H9 (cell line): ENCODE measurements around the gene YAP1. TPM values are rescaled to one million over a fixed set of nuclear protein-coding genes. Genes with fewer than 3 reads are reported as not detected.

Experiments
- DNase-seq: peaks from one replicate; pipeline ENCODE4 v3.0.0-alpha.2; 2017
- H2AFZ ChIP-seq: one replicate; pipeline ENCODE4 v1.6.1; 2013; ENCODE audit warnings: mild to moderate bottlenecking, low read length, control low read depth, moderate library complexity
- H2AK5ac ChIP-seq: 2 replicates; pipeline ENCODE4 v1.6.1; 2013; ENCODE audit warnings: low read length, control low read depth, mixed read lengths; ENCODE audit not compliant: insufficient read length
- H2BK120ac ChIP-seq: one replicate; pipeline ENCODE4 v1.6.1; 2013; ENCODE audit warnings: low read depth, mild to moderate bottlenecking, low read length, control low read depth, inconsistent platforms; ENCODE audit not compliant: poor library complexity, severe bottlenecking
- H2BK12ac ChIP-seq: 2 replicates; pipeline ENCODE4 v1.6.1; 2013; ENCODE audit warnings: low read length, control low read depth, mixed read lengths, low read depth; ENCODE audit not compliant: insufficient read length
- H2BK15ac ChIP-seq: 2 replicates; pipeline ENCODE4 v1.6.1; 2013; ENCODE audit warnings: low read depth, low read length, control low read depth
- H2BK20ac ChIP-seq: one replicate; pipeline ENCODE4 v1.6.1; 2013; ENCODE audit warnings: low read depth, mild to moderate bottlenecking, low read length, control low read depth, inconsistent platforms; ENCODE audit not compliant: poor library complexity, severe bottlenecking
- H2BK5ac ChIP-seq: 2 replicates; pipeline ENCODE4 v1.6.1; 2013; ENCODE audit warnings: low read length, control low read depth, mixed read lengths; ENCODE audit not compliant: insufficient read length
- H3K14ac ChIP-seq: 2 replicates; pipeline ENCODE4 v1.6.1; 2013; ENCODE audit warnings: low read length, control low read depth; ENCODE audit not compliant: insufficient read depth
- H3K18ac ChIP-seq: 2 replicates; pipeline ENCODE4 v1.6.1; 2013; ENCODE audit warnings: low read depth, mild to moderate bottlenecking, mixed read lengths, low read length, control low read depth; ENCODE audit not compliant: insufficient read length
- H3K23ac ChIP-seq: 2 replicates; pipeline ENCODE4 v1.6.1; 2013; ENCODE audit warnings: low read length, control low read depth, mixed read lengths, low read depth; ENCODE audit not compliant: insufficient read length
- H3K23me2 ChIP-seq: 2 replicates; pipeline ENCODE4 v1.6.1; 2013; ENCODE audit warnings: low read depth, mild to moderate bottlenecking, mixed read lengths, low read length, control low read depth; ENCODE audit not compliant: insufficient read length, poor library complexity, severe bottlenecking
- H3K27ac ChIP-seq: 2 replicates; pipeline ENCODE4 v1.5.1; 2013; ENCODE audit warnings: low read length, control low read depth, mixed read lengths, low read depth; ENCODE audit not compliant: insufficient read length
- H3K27me3 ChIP-seq: 2 replicates; pipeline ENCODE4 v1.6.1; 2013; ENCODE audit warnings: low read length, control low read depth, inconsistent platforms; ENCODE audit not compliant: insufficient read depth
- H3K4ac ChIP-seq: 2 replicates; pipeline ENCODE4 v1.6.1; 2013; ENCODE audit warnings: low read depth, mild to moderate bottlenecking, control low read depth, inconsistent platforms, low read length, moderate library complexity
- H3K4me1 ChIP-seq: 2 replicates; pipeline ENCODE4 v1.6.1; 2013; ENCODE audit warnings: low read length, control low read depth, inconsistent platforms; ENCODE audit not compliant: insufficient read depth
- H3K4me2 ChIP-seq: 2 replicates; pipeline ENCODE4 v1.6.1; 2013; ENCODE audit warnings: low read length, control low read depth, mixed read lengths; ENCODE audit not compliant: insufficient read length, insufficient read depth
- H3K56ac ChIP-seq: 2 replicates; pipeline ENCODE4 v1.6.1; 2013; ENCODE audit warnings: low read depth, mild to moderate bottlenecking, mixed read lengths, low read length, control low read depth; ENCODE audit not compliant: insufficient read length
- H3K79me1 ChIP-seq: 2 replicates; pipeline ENCODE4 v1.6.1; 2013; ENCODE audit warnings: low read depth, mild to moderate bottlenecking, moderate library complexity, low read length, control low read depth, inconsistent platforms; ENCODE audit not compliant: insufficient read depth, poor library complexity, severe bottlenecking
- H3K79me2 ChIP-seq: 2 replicates; pipeline ENCODE4 v1.6.1; 2013; ENCODE audit warnings: low read length, control low read depth, inconsistent platforms; ENCODE audit not compliant: insufficient read depth
- H3K9ac ChIP-seq: 2 replicates; pipeline ENCODE4 v1.6.1; 2013; ENCODE audit warnings: low read length, control low read depth, mixed read lengths; ENCODE audit not compliant: insufficient read length; ENCODE audit errors: extremely low read depth
- H3K9me3 ChIP-seq: one replicate; pipeline ENCODE4 v1.6.1; 2013; ENCODE audit warnings: low read depth, low read length, inconsistent platforms; ENCODE audit not compliant: control insufficient read depth
- H3T11ph ChIP-seq: one replicate; pipeline ENCODE4 v1.6.1; 2013; ENCODE audit warnings: mild to moderate bottlenecking, low read length, control low read depth, inconsistent platforms
- H4K20me1 ChIP-seq: one replicate; pipeline ENCODE4 v1.6.1; 2013; ENCODE audit not compliant: control insufficient read depth, insufficient read length, insufficient read depth
- H4K5ac ChIP-seq: 2 replicates; pipeline ENCODE4 v1.6.1; 2013; ENCODE audit warnings: low read depth, mild to moderate bottlenecking, mixed read lengths, low read length, control low read depth; ENCODE audit not compliant: insufficient read length
- H4K8ac ChIP-seq: replicated peaks from 2 replicates; pipeline ENCODE4 v1.6.1; 2013; ENCODE audit warnings: low read length, control low read depth, mixed read lengths, low read depth; ENCODE audit not compliant: insufficient read length
- H4K91ac ChIP-seq: 2 replicates; pipeline ENCODE4 v1.6.1; 2013; ENCODE audit warnings: low read depth, mild to moderate bottlenecking, moderate library complexity, mixed read lengths, low read length, control low read depth; ENCODE audit not compliant: insufficient read length
- H3K27ac Mint-ChIP-seq, 3 experiments: 2 replicates in 2 of 3; 3 replicates in 1 of 3; pipeline ENCODE4 v1.8.0; 2020 to 2021; ENCODE audit warnings: mixed read lengths in 3 of 3, mild to moderate bottlenecking in 1 of 3, moderate library complexity in 1 of 3
- H3K27me3 Mint-ChIP-seq: 2 replicates; pipeline ENCODE4 v1.8.0; 2021; ENCODE audit warnings: low read depth, mild to moderate bottlenecking, moderate library complexity, mixed read lengths
- H3K36me3 Mint-ChIP-seq, 3 experiments: 2 replicates in 2 of 3; 3 replicates in 1 of 3; pipeline ENCODE4 v1.8.0; 2020 to 2021; ENCODE audit warnings: low read depth in 3 of 3, mixed read lengths in 3 of 3; ENCODE audit not compliant: insufficient read depth in 1 of 3
- H3K4me1 Mint-ChIP-seq, 2 experiments: 2 replicates each; pipeline ENCODE4 v1.8.0; 2020; ENCODE audit warnings: mixed read lengths in 2 of 2
- H3K4me3 Mint-ChIP-seq, 2 experiments: 2 replicates in 1 of 2; 3 replicates in 1 of 2; pipeline ENCODE4 v1.8.0; 2020 to 2021; ENCODE audit warnings: mild to moderate bottlenecking in 2 of 2, mixed read lengths in 2 of 2, moderate library complexity in 1 of 2
- H3K9me3 Mint-ChIP-seq, 2 experiments: 2 replicates in 1 of 2; 3 replicates in 1 of 2; pipeline ENCODE4 v1.8.0; 2020; ENCODE audit warnings: mild to moderate bottlenecking in 2 of 2, mixed read lengths in 2 of 2, moderate library complexity in 1 of 2
- CTCF ChIP-seq: fragments of 200-600 bp; sonication (generic); conservative IDR thresholded peaks from 3 replicates; pipeline ENCODE4 v1.8.0; 2021; ENCODE audit warnings: antibody characterized with exemption, mild to moderate bottlenecking
- WGBS: extraction: QIAGEN DNeasy Blood & Tissue Kit; methylation state at CpG from one replicate; pipeline ENCODE4 v1.1.7; 2013; ENCODE audit warnings: missing lambda C conversion rate, low lambda C conversion rate, mixed read lengths; ENCODE audit not compliant: insufficient read length; ENCODE audit errors: extremely low coverage; 5-methylcytosine and 5-hydroxymethylcytosine counted together
- total RNA-seq: library from RNA; stranded (reverse); gene quantifications from 2 replicates; pipeline ENCODE4 v1.2.1, GENCODE V29; 2021

Gene YAP1
- total RNA-seq, 1 experiment from 2014 or later, result 124 TPM

DNA sequence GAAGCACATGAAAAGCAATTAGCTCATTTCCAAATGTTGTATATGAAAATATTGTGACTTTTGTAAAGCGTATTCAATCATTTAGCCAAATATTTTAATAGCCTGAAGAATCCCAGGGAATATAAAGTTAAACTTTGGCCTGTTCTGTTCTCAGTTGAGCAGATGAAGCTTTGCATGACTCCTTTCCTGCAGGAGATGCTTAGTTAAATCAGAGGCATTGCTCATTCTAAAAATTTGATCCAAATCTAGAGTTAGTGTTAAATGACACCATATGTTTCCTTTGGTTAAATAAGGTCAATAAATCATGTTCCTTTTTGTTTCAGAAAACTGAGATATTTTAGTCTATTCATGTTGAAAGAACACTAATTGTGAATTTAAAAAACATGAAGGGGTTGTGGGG is 155.9 kb downstream of the YAP1 start:
- WGBS, result no CpG with 5 or more reads among the region's 1 CpG
- no peak overlapping the region for H3K14ac ChIP-seq
- H4K91ac ChIP-seq, result no peak overlapping the region
- no peaks in the 10 kb centered on the region; the same call in 1 of the 2 replicates for H3K4me1 ChIP-seq
- H3K4me1 Mint-ChIP-seq, result peaks cover 22 to 24% of the 10 kb centered on the region in 2 experiments
- no peak overlapping the region for H3K9ac ChIP-seq
- H2BK15ac ChIP-seq, result no peak overlapping the region
- peaks cover 10% of the 10 kb centered on the region for H3K23me2 ChIP-seq
- no peaks in the 10 kb centered on the region for H3K79me1 ChIP-seq
- no peak overlapping the region for H2BK12ac ChIP-seq
- no peak for TF ChIP-seq CTCF
- no peak overlapping the region for H4K8ac ChIP-seq
- H2BK120ac ChIP-seq, result no peak overlapping the region
- no peak overlapping the region for H3K18ac ChIP-seq
- no peaks in the 10 kb centered on the region for H4K20me1 ChIP-seq
- DNase-seq, result no peak
- H3K56ac ChIP-seq, result no peak overlapping the region
- H2AFZ ChIP-seq, result no peak overlapping the region
- H3K23ac ChIP-seq, result no peak overlapping the region
- no peak overlapping the region for H3T11ph ChIP-seq
- no peak overlapping the region for H2BK20ac ChIP-seq
- no peaks in the 10 kb centered on the region for H3K27me3 ChIP-seq
- H4K5ac ChIP-seq, result no peak overlapping the region
- H2BK5ac ChIP-seq, result no peak overlapping the region
- no peak overlapping the region for H3K27ac Mint-ChIP-seq
- H3K4me2 ChIP-seq, result no peak overlapping the region
- no peaks in the 10 kb centered on the region for H3K36me3 Mint-ChIP-seq
- no peaks in the 10 kb centered on the region for H3K79me2 ChIP-seq
- no peaks in the 10 kb centered on the region for H3K9me3 ChIP-seq
- no peaks in the 10 kb centered on the region for H3K9me3 Mint-ChIP-seq
- H3K27ac ChIP-seq, result no peak overlapping the region
- H3K27me3 Mint-ChIP-seq, result peaks cover 12% of the 10 kb centered on the region
- H3K4ac ChIP-seq, result no peak overlapping the region
- no peak overlapping the region for H3K4me3 Mint-ChIP-seq
- H2AK5ac ChIP-seq, result no peak overlapping the region
